GM21737 (cell line): ENCODE data around the gene C1orf141.
"Not testable (repeated sequence)": the region's sequence is repeated elsewhere in the genome, so short reads cannot be mapped to it uniquely, and the experiment has no call there.

ENCODE experiments used
- ATAC-seq: cut with Tn5 transposase; IDR thresholded peaks from one replicate; pipeline ENCODE4 v1.9.1; 2021; ENCODE audit warnings: mild to moderate bottlenecking, moderate library complexity; ENCODE audit not compliant: unreplicated experiment

Gene C1orf141

GRCh38 chr1:67134695-67135094, at the start of gene C1orf141:
Gene C1orf141, minus strand, starts transcription at chr1:67134970. Its CDS starts 7,730 bp downstream, at chr1:67127240.
- no peak for ATAC-seq

GRCh38 chr1:67175530-67176087, 40.8 kb upstream of the C1orf141 start:
- no peak for ATAC-seq

- no peak for ATAC-seq
These were observed 40.0 kb upstream of the C1orf141 start for GRCh38 chr1:67174716-67175284.

- no peak for ATAC-seq
These were observed 39.2 kb upstream of the C1orf141 start for GRCh38 chr1:67173988-67174387.

- ATAC-seq: no peak
These were observed 37.2 kb upstream of the C1orf141 start for GRCh38 chr1:67171978-67172377.

- ATAC-seq: no peak
These were observed 36.8 kb upstream of the C1orf141 start for GRCh38 chr1:67171574-67171955.

- ATAC-seq: no peak
These were observed 36.2 kb upstream of the C1orf141 start for GRCh38 chr1:67170751-67171573.

GRCh38 chr1:67169932-67170331, 35.2 kb upstream of the C1orf141 start:
- ATAC-seq: no peak

- peak; percentile 49 for ATAC-seq
These were observed 34.7 kb upstream of the C1orf141 start for GRCh38 chr1:67169496-67169895.

- peak; percentile 74 for ATAC-seq
These were observed 31.4 kb upstream of the C1orf141 start, which contains the start of gene IL23R for GRCh38 chr1:67166196-67166595. Gene IL23R, plus strand, starts transcription at chr1:67166454. Its CDS starts 1,667 bp downstream, at chr1:67168121.

- no peak for ATAC-seq
These were observed 30.8 kb upstream of the C1orf141 start for GRCh38 chr1:67165468-67166041.

GRCh38 chr1:67162954-67163353, 28.2 kb upstream of the C1orf141 start:
- no peak for ATAC-seq

GRCh38 chr1:67159233-67159632, 24.5 kb upstream of the C1orf141 start:
- no peak for ATAC-seq

GRCh38 chr1:67158401-67158800, 23.6 kb upstream of the C1orf141 start:
- no peak for ATAC-seq

- no peak for ATAC-seq
These were observed 16.2 kb upstream of the C1orf141 start for GRCh38 chr1:67150931-67151330.

GRCh38 chr1:67149179-67149770, 14.5 kb upstream of the C1orf141 start:
- peak; percentile 90 for ATAC-seq

GRCh38 chr1:67148516-67149178, 13.9 kb upstream of the C1orf141 start:
- no peak for ATAC-seq

GRCh38 chr1:67147973-67148372, 13.2 kb upstream of the C1orf141 start:
- not testable (repeated sequence) for ATAC-seq

GRCh38 chr1:67146539-67146938, 11.8 kb upstream of the C1orf141 start:
- no peak for ATAC-seq

GRCh38 chr1:67146101-67146500, 11.3 kb upstream of the C1orf141 start:
- no peak for ATAC-seq

GRCh38 chr1:67144696-67145095, 9.9 kb upstream of the C1orf141 start:
- ATAC-seq: no peak
